Skeletal muscle tissue (tissue), 4 donors: ENCODE data around the gene GET4. TPM values are rescaled to one million over a fixed set of nuclear protein-coding genes. Genes with fewer than 3 reads are reported as not detected.

Source experiments
- H3K27ac ChIP-seq: one replicate; pipeline ENCODE4 v1.7.0; 2013; ENCODE audit warnings: mild to moderate bottlenecking, low read depth, low read length, inconsistent platforms
- H3K27me3 ChIP-seq, 3 donors: one replicate each; pipeline ENCODE4 v1.7.0; 2013; ENCODE audit warnings: low read length in 3 of 3; ENCODE audit not compliant: control insufficient read depth in 3 of 3, insufficient read depth in 3 of 3
- H3K36me3 ChIP-seq, 3 donors: one replicate each; pipeline ENCODE4 v1.7.0; 2013; ENCODE audit warnings: low read length in 3 of 3; ENCODE audit not compliant: control insufficient read depth in 3 of 3, insufficient read depth in 3 of 3
- H3K4me1 ChIP-seq, 3 donors: one replicate each; pipeline ENCODE4 v1.7.0; 2013; ENCODE audit warnings: low read length in 3 of 3, mild to moderate bottlenecking in 3 of 3; ENCODE audit not compliant: control insufficient read depth in 3 of 3, insufficient read depth in 3 of 3
- H3K4me3 ChIP-seq, 3 donors: one replicate each; pipeline ENCODE4 v1.7.0; 2013; ENCODE audit warnings: low read length in 3 of 3
- H3K9ac ChIP-seq, 3 donors: one replicate each; pipeline ENCODE4 v1.7.0; 2013; ENCODE audit warnings: low read length in 3 of 3, mild to moderate bottlenecking in 3 of 3, moderate library complexity in 2 of 3, low read depth in 1 of 3
- H3K9me3 ChIP-seq, 3 donors: one replicate each; pipeline ENCODE4 v1.7.0; 2013; ENCODE audit warnings: low read length in 3 of 3; ENCODE audit not compliant: control insufficient read depth in 3 of 3
- total RNA-seq: library from RNA; depleted of rRNA; stranded (reverse); fragments of >200 nt; gene quantifications from one replicate; pipeline ENCODE4 v1.2.3, GENCODE V29; 2014
- donor health status: Osteomylitis.

The GET4 gene
- total RNA-seq, 1 donor from 2014 or later, result 25.1 TPM

DNA sequence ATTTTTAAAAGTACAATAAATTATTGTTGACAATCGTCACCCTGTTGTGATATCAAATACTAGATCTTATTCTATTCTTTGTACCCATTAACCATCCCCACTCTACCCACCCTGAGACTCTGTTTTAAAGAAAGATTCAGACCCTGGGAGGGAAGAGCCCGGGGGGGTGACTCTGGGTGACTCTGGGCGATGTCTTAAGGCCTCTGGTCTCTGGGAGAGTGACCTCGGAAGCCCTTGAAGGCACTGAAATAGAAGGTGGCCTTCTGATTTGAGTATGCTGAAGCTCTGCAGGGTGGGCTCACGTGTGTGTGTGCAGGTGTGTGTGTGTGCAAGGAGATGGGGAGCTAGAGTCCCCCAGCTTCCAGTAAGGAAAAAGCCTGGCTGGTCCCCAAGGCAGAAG lies 68.4 kb downstream of the GET4 start:
- H3K27ac ChIP-seq, result no peak overlapping the region
- H3K4me1 ChIP-seq, result no peaks in the 10 kb centered on the region
- H3K36me3 ChIP-seq, result no peaks in the 10 kb centered on the region
- H3K27me3 ChIP-seq, result peaks cover 13 to 36% (median 23%) of the 10 kb centered on the region in 3 donors
- H3K9me3 ChIP-seq, result no peaks in the 10 kb centered on the region
- no peak overlapping the region for H3K4me3 ChIP-seq
- no peak overlapping the region for H3K9ac ChIP-seq

DNA sequence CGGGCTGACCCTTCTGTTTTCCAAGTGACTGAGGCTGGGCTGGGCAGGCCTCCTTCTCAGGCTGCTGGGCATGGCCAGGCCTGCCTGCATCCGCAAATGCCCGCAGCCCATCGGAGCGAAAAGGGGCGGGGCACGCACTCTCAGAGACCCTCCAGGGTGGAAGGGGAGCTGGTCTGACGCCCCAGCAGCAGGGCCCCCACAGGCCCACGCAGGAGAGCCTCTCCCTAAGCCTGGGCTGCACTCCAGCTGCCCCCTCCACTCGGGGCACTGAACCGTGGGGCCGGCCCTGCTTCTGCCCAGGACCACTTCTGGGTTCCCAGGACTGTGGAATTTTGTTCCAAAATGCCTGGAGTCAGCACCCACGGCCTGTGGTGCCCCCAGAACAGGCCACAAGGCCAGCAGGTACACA lies 68.8 kb downstream of the GET4 start:
- Histone ChIP-seq H3K27ac (no peak overlapping the region), H3K4me3 (no peak overlapping the region), H3K9me3 (no peaks in the 10 kb centered on the region), H3K4me1 (no peaks in the 10 kb centered on the region), H3K36me3 (no peaks in the 10 kb centered on the region), H3K27me3 (peaks cover 13 to 34% (median 22%) of the 10 kb centered on the region in 3 donors), H3K9ac (no peak overlapping the region)

GRCh38 chr7:945556-946255 lies 69.4 kb downstream of the GET4 start:
- peaks cover 13 to 31% (median 22%) of the 10 kb centered on the region in 3 donors for H3K27me3 ChIP-seq
- H3K9me3 ChIP-seq, result no peaks in the 10 kb centered on the region
- H3K9ac ChIP-seq, result no peak overlapping the region
- no peaks in the 10 kb centered on the region for H3K36me3 ChIP-seq
- H3K4me3 ChIP-seq, result no peak overlapping the region
- H3K4me1 ChIP-seq, result no peaks in the 10 kb centered on the region
- H3K27ac ChIP-seq, result no peak overlapping the region

Other genes with a start within 250 kb of the GET4 start
- gene DNAAF5, start 149.9 kb upstream of the GET4 start, total RNA-seq, result 13.0 TPM
- gene PRKAR1B, start 149.3 kb upstream of the GET4 start, total RNA-seq, result 19.3 TPM
- 180 TPM for gene SUN1, start 44.1 kb upstream of the GET4 start, total RNA-seq
- gene ADAP1, start 78.1 kb downstream of the GET4 start, total RNA-seq, result 1.0 TPM
- gene COX19, start 99.0 kb downstream of the GET4 start, total RNA-seq, result 12.0 TPM
- gene CYP2W1, start 106.6 kb downstream of the GET4 start, total RNA-seq, result not detected
- 5.2 TPM for gene GPR146, start 168.0 kb downstream of the GET4 start, total RNA-seq
- 5.2 TPM for gene GPER1, start 211.6 kb downstream of the GET4 start, total RNA-seq